ENCODE data around the gene USP20.

- TF ChIP-seq CTCF (IDR thresholded peaks at IDR 0.05) (no peak), POLR2A (IDR thresholded peaks at IDR 0.05) (no peak)
These were observed 20.0 kb upstream of the USP20 start for GRCh38 chr9:129815278-129815677.
